ENCODE results near the gene OR2T6.
"Not testable (repeated sequence)": the region's sequence is repeated elsewhere in the genome, so short reads cannot be mapped to it uniquely, and the experiment has no call there.

Gene OR2T6

DNA sequence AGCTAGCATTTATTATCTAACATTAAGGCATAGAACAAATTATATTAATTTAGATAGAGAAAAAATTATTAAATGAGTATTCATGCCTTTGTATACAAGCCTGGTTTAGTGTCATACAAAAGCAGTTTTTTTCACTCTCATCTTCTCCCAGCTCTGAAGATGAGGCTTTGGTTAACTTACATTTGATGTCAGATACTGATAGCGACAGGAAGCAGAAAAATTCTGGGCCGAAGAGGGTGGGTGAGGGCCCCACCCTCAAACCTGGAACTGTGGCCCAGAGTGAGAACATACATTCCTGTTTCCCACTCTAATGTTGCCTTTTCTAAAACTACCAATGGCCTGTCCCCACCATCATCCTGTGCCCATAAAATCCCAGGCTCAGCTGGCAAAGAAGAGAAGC, 42.3 kb downstream of the OR2T6 start:
- Mint-ChIP-seq H3K4me3 (no peak overlapping the region), H3K4me1 (no peaks in the 10 kb centered on the region), H3K36me3 (no peaks in the 10 kb centered on the region), H3K9me3 (no peaks in the 10 kb centered on the region), H3K27ac (no peak overlapping the region)
- ATAC-seq (no peak), DNase-seq (ENCODE audit: low spot score in 2 of 2) (no peak)

DNA sequence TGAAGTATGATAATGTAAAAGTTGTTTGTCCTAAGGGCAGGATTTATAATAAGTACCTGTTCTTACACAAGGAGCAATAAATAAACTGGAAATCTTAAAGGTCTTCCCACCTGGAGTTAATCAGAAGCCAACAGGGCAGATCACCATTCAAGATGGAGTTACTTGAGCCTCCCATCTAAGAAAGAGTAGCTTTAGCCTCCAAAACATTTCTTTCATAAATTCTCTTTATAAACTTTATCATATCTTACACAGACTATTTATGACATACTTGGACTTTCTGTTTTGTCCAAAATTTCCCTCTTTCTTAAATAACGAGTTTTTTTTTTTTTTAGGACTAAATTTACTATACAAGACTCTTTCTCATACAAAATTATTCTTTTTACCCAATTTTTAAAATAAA, 45.8 kb downstream of the OR2T6 start:
- ATAC-seq (no peak), DNase-seq (ENCODE audit: low spot score in 2 of 2) (no peak)
- no peak overlapping the region for H3K27ac Mint-ChIP-seq
- H3K9me3 Mint-ChIP-seq = no peaks in the 10 kb centered on the region
- no peaks in the 10 kb centered on the region for H3K36me3 Mint-ChIP-seq
- H3K4me1 Mint-ChIP-seq = no peaks in the 10 kb centered on the region
- H3K4me3 Mint-ChIP-seq = no peak overlapping the region

DNA sequence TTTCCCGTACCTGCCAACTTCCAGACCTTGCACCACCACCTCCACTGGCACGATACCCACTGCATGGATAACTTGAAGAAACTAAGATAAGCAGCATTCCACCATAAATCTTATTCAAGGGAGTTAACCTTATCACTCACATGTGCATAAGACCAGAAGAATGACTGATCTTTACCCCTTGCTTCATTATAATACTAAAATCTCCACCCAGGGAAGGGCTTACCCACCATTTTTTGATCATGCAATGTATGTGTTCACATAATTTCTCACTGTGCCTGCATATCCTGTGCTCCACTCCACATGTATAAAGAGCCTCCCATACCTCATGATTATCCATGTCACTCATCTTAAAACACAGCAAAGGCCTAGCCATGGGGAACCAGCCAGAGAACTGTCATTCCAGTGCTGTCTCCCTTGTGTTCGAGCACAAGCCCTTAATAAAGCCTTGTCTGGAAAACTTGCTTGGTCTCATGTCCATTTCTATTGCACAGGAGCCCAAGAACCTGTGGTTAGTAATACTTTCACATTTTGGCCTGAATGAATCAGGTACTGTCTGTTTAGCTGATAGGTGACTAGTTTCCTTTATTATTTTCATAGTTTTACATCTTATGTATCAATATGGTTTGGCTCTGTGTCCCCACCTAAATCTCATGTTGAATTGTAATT, 52.1 kb downstream of the OR2T6 start:
- not testable (repeated sequence) for ATAC-seq

DNA sequence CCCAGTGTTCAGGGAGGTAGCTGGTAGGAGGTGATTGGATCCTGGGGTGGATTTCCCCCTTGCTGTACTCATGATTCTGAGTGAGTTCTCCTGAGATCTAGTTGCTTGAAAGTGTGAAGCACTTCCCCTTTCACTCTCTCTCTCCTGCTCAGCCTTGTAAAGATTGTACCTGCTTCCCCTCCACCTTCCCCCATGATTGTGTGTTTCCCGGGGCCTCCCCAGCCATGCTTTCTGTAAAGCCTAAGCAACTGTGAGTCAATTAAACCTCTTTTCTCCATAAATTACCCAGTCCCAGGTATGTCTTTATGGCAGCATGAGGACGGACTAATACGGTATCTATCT, 52.6 kb downstream of the OR2T6 start:
- not testable (repeated sequence) for H3K9me3 Mint-ChIP-seq; ATAC-seq; H3K36me3 Mint-ChIP-seq; H3K4me3 Mint-ChIP-seq; DNase-seq (ENCODE audit: low spot score in 2 of 2); H3K27ac Mint-ChIP-seq; H3K4me1 Mint-ChIP-seq

More for the DNA sequence above, 52.1 kb downstream of the OR2T6 start:
- H3K4me3 Mint-ChIP-seq; DNase-seq (ENCODE audit: low spot score in 2 of 2); H3K27ac Mint-ChIP-seq; H3K36me3 Mint-ChIP-seq; H3K4me1 Mint-ChIP-seq; H3K9me3 Mint-ChIP-seq: not testable (repeated sequence)

DNA sequence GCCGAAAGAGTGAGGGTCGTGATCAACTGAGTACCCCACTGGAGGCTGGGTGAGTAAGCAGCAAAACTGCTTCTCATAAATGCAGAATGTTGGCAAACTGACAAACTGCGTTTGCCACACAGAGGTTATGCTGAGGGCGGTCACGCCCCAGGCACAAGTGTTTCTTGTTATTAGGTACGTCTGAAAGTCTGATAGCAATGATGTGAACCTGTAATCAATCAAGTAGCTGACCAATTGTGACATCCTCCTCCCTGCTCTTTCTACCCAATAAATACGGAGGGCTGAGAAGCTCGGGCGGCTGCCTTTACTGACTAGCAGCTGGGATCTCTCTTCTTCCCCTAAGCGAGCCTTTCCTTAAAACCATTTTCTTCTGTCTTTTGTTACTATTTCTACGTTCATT, 56.1 kb downstream of the OR2T6 start:
- not testable (repeated sequence) for H3K4me3 Mint-ChIP-seq; H3K36me3 Mint-ChIP-seq; DNase-seq (ENCODE audit: low spot score in 2 of 2); ATAC-seq; H3K27ac Mint-ChIP-seq; H3K4me1 Mint-ChIP-seq; H3K9me3 Mint-ChIP-seq

DNA sequence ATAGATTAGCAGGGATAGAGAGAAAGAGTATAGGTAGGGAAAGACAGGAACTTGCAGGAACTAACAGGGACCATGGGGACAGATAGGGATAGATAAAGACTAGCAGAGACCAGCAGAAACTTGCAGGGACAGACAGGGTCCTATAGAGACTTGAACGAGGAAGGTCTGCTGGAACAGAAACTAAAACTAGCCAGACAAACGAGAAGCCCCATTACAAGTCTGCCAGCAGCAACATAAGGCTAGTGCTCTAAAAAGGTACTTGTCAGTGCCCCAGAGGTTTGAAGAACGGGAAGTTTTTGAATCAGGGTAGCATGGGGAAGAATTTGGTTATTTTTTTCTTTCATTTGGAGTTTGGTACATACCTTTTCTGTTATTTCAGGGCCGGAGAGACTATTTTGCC, 56.7 kb downstream of the OR2T6 start:
- H3K4me3 Mint-ChIP-seq, H3K27ac Mint-ChIP-seq: not testable (repeated sequence)

DNA sequence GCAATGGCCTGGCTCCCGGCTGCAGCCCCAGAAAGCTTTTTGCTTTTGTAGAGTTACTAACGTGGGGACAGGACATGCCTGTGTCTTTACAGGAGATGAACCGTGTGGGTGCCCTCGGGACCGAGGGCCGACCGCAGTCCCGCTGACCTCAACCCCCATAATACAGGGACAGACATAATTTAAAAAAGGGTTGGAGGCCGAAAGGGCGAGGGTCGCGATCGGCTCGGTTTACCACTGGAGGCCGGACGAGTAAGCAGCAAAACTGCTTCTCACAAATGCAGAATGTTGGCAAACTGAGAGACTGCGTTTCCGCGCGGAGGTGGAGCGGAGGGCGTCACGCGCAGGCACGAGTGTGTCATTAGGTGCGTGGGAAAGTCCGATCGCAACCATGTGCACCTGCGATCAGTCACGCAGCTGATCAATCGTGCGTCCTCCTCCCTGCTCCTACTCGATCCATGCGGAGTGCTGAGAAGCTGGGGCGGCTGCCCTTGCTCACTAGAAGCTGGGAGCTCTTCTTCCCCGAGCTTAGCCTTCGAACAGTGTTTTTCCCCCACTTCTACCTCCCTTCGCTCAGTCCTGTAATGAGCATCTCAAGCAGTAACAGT, 58.4 kb downstream of the OR2T6 start:
- not testable (repeated sequence) for H3K4me3 Mint-ChIP-seq; H3K9me3 Mint-ChIP-seq; ATAC-seq; H3K4me1 Mint-ChIP-seq; H3K27ac Mint-ChIP-seq; H3K36me3 Mint-ChIP-seq; DNase-seq (ENCODE audit: low spot score in 2 of 2)

More for the DNA sequence above, 56.7 kb downstream of the OR2T6 start:
- not testable (repeated sequence) for DNase-seq (ENCODE audit: low spot score in 2 of 2); H3K36me3 Mint-ChIP-seq; H3K9me3 Mint-ChIP-seq; ATAC-seq; H3K4me1 Mint-ChIP-seq

DNA sequence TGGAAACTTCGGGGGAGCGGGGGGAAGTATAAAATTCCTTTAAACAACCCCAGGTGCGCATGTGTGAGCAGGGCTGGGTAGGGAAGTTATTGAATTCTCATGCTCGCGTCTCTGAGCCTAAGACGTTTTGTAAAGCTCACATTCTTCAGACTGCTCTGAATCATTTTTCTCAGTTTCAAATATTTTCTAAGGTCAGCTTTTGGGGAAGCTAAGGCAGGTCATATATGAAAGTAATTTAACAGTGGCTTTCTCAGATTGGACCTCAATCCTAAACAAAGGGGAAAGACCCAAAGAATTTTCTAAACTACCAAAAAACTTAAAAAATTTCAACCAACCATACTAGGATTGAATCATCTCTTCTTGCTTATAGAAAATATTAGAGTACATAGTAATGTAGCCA, 59.4 kb downstream of the OR2T6 start:
- not testable (repeated sequence) for H3K9me3 Mint-ChIP-seq; H3K4me3 Mint-ChIP-seq; ATAC-seq; DNase-seq (ENCODE audit: low spot score in 2 of 2); H3K27ac Mint-ChIP-seq; H3K4me1 Mint-ChIP-seq; H3K36me3 Mint-ChIP-seq

DNA sequence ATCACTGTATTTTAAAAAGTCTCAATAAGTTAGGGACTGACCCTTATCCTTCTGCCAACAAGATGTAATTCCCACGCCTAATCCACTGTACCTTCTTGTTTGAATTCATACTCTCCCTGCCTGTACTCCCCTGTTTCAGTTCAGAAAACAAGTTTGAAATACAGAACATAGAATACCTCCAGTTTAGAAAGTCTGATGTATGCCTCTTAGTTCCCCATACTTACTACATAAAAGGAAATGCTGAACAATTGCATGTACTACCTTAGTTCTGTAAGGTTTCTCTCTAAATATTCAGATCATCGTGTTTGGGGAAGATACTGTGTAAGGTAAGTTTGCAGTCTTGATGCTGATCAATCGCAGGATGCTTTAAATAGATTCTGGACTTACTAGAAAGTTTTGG, 60.8 kb downstream of the OR2T6 start:
- H3K4me1 Mint-ChIP-seq; H3K9me3 Mint-ChIP-seq; H3K27ac Mint-ChIP-seq; H3K36me3 Mint-ChIP-seq; H3K4me3 Mint-ChIP-seq; ATAC-seq; DNase-seq (ENCODE audit: low spot score in 2 of 2): not testable (repeated sequence)

DNA sequence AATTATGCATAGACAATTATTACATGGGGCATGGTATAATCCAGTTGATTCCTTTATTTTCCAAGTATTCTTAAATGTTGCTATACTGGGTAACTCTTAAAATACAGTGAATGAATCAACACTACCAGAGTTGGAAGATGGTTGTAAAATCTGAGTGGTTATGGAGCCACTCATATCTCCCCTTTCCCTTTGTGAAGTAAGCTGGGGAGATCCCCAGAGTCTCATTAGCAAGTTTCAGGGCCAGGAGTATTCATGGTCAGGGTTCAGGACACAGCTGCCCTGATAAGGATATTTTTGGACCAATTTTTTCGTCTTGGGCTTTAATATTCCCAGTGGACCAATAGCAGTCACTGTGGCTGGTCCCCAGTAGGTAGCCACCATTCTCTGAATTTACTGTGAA, 63.1 kb downstream of the OR2T6 start:
- not testable (repeated sequence) for H3K36me3 Mint-ChIP-seq; H3K9me3 Mint-ChIP-seq; H3K27ac Mint-ChIP-seq; H3K4me1 Mint-ChIP-seq; ATAC-seq; H3K4me3 Mint-ChIP-seq; DNase-seq (ENCODE audit: low spot score in 2 of 2)

DNA sequence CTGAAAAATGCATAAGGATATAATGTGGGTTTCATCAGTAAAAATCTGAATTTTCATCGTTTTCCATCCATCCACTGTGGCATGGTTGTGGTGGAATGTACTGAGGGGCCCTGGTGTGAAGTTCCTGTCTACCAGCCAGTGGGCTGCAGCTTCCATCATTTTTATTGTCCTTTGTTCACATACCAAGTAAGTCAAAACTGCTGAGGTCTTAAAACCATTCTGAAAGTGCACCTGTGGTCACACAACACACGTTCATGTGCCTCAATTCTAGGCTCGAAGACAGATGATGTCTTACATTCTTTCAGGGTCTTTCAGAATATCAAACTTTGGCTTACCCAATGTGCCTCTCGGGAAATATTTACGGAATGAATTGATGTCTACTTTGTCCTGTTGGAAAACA, 63.7 kb downstream of the OR2T6 start:
- not testable (repeated sequence) for H3K36me3 Mint-ChIP-seq; DNase-seq (ENCODE audit: low spot score in 2 of 2); H3K4me3 Mint-ChIP-seq

More for the DNA sequence above, 63.7 kb downstream of the OR2T6 start:
- not testable (repeated sequence) for ATAC-seq, H3K9me3 Mint-ChIP-seq, H3K27ac Mint-ChIP-seq, H3K4me1 Mint-ChIP-seq
